GM21390 (cell line): ENCODE results near the gene CHST12.
"Not testable (repeated sequence)": the region's sequence is repeated elsewhere in the genome, so short reads cannot be mapped to it uniquely, and the experiment has no call there.

Experiments
- ATAC-seq: cut with Tn5 transposase; IDR thresholded peaks from one replicate; pipeline ENCODE4 v1.9.1; 2021; ENCODE audit not compliant: unreplicated experiment

CHST12 gene

DNA sequence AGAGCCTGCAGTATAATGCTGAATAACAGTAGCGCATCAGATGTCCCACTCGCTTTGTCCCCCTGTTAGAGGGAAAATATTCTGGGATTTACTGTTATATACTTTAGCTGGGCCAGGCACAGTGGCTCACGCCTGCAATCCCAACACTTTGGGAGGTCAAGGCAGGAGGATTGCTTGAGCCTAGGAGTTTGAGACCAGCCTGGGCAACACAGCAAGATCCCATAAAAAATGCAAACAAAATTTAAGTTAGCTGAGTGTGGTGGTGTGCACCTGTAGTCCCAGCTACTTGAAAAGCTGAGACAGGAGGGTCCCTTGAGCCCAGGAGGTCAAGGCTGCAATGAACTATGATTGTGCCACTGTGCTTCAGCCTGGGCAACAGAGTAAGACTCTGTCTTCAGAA, 50.4 kb downstream of the CHST12 start:
- not testable (repeated sequence) for ATAC-seq

DNA sequence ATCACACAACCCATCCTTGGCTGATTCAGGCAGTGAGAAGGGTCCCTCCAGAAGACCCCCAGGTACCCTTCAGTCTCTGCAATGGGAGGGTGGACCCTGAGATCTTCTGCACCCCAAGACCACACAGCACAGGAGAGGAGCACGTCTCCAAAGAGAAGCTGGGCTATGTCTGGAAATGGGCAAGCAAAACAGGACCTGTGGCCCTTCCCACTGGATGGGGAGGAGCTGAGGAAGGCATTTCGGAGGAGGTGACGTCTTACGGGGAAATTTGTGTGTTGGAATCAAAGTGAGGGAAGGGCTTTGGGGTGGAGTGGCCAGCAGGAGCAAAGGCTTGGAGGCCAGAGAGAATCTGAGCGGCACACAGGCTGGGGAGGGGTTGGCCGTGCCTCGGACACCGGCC, 56.3 kb downstream of the CHST12 start:
- no peak for ATAC-seq

- ATAC-seq: no peak
Observed at GRCh38 chr7:2460188-2460587, 56.8 kb downstream of the CHST12 start.

- ATAC-seq: no peak
Observed at GRCh38 chr7:2460641-2461040, 57.2 kb downstream of the CHST12 start.

GRCh38 chr7:2461268-2462026, 58.0 kb downstream of the CHST12 start:
- ATAC-seq: no peak

DNA sequence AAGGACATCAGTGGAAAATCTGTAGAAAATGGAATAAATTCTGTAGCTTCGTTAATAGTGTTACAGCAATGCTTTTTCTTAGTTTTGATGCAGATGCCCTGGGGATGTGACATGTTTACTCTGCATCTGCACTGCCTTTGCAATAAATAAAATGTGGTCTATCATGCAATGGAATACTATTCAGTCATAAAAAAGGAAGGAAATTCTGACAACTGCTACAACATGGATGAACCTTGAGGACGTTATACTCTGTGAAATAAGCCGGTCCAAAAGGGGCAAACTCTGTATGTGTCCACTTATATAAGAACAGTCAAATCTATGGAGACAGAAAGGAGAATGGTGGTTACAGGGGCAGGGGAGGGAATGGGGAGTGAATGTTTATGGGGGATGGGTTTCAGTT, 59.3 kb downstream of the CHST12 start:
- ATAC-seq: no peak

DNA sequence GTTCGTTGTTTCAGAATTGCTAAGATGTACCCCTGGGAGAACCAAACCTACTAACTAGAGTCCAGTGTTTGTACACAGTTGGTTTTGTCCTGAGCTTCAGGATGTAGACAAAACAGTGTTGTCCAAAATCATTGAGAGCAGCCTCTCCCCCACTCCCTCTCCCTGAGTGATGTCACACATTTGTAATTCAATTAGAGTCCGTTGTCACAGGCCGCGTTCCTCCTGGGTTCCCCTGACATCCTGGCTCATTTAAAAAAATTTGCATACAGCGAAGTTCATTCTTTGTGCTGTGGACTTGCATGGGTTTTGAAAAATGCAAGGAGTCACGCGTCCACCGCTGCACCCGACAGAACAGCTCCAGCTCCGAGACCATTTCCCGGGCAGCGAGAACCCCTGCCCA, 62.5 kb downstream of the CHST12 start:
- ATAC-seq: no peak

DNA sequence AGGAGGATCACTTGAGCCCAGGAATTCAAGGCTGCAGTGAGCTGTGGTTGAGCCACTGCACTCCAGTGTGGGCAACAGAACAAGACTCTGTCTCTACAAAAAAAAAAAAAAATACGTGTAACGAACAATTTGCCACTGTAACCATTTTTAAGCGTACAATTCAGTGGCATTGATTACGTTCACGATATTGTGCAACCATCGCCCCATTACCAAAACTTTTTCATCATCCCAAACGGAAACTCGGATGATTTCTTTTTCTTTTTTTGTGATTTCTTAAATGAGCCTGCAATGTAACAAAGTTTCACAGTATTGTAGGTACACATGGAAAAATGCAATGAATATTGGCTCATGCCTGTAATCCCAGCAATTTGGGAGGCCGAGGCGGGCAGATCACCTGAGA, 63.3 kb downstream of the CHST12 start:
- ATAC-seq: no peak

DNA sequence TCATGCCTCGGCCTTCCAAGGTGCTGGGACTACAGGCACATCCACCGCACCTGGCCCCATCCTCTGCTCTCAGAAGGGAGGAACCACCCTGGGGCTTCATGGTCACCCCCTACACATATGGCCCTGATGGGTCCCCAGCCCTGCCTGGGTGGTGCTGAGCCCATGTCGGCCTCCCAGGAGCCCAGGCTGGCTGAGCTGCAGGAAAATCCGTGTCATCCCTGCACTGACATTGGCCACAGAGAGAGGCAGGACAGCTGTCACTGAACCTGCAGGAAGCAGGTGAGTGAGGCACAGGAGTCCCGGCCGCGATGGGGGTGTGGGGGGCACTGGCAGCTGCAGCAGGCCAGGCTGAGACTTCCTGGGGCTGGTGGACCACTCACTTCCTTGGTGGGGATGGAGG, 64.8 kb downstream of the CHST12 start:
- ATAC-seq: no peak

DNA sequence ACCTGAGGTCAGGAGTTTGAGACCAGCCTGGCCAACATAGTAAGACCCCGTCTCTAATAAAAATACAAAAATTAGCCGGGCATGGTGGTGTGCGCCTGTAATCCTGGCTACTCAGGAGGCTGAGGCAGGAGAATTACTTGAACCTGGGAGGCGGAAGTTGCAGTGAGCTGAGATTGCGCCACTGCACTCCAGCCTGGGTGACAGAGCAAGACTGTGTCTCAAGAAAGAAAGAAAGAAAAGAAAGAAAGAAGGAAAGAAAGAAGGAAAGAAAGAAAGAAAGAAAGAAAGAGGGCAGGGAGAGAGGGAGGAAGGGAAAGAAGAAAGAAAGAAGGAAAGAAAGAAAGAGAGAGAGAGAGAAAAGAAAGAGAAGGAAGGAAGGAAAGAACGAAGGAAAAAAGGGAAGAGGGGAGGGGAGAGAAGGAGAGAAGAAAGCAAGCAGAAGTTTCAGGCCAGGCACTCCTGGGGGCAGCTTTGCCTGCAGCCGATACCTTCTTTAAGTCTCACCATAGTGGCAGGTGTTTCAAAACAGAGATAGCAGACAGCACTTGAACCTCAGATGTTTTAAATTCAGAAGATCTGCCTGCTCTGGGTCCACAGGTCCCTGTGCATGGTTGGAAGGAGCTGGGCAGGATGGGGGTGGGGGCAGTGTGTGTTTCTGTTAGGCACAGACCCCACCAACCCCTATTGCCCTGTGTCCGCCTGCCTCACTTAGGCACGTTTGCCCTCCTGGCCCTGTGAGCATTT, 66.2 kb downstream of the CHST12 start:
- ATAC-seq: not testable (repeated sequence)

- no peak for ATAC-seq
Observed at GRCh38 chr7:2470204-2471021, 67.0 kb downstream of the CHST12 start.

DNA sequence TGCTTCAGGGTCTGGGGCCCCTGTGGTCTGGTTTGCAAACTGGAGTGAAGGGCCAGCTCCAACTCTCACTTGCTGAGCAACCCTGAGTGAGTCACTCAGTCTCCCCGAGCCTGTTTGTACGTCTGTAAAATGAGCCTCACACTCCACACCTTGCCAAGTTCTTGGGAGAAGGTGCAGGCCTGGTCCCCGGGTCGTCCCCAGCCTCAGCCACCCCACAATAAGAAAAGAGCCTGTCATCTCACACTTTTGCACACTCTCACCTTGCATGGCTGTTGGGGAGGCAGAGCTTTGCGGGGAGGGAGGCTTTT, 67.6 kb downstream of the CHST12 start:
- no peak for ATAC-seq

- no peak for ATAC-seq
Observed at GRCh38 chr7:2471396-2471795, 68.0 kb downstream of the CHST12 start.

- ATAC-seq: no peak
Observed at GRCh38 chr7:2472739-2473138, 69.3 kb downstream of the CHST12 start.

DNA sequence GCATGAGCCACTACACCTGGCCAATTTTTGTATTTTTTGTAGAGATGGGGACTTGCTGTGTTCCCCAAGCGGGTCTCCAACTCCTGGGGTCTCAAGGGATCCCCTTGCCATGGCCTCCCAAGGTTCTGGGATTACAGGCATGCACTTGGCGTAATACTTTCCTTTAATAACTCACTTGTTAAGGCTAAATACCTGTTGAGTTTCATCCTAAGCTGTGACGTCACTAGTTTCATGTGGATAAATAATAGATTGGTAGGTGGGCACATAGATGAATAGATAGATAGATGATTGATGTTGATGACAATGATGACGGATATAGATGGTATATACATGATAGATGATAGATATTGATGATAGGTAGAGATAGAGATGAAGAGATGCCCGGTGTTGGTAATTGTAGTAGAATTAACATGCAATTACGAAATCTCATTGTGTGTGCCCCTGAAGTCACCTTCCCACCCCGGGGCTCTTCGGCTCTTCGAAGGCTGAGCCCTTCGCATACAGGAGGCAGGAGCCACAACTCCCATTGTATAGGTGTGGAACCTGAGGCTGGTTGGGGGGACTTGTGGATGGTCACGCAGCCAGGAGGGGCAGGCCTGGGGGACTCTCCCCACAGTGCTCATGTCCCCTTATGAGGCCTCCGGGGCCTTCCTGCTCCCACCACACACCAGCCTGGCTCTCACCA, 70.2 kb downstream of the CHST12 start:
- no peak for ATAC-seq

DNA sequence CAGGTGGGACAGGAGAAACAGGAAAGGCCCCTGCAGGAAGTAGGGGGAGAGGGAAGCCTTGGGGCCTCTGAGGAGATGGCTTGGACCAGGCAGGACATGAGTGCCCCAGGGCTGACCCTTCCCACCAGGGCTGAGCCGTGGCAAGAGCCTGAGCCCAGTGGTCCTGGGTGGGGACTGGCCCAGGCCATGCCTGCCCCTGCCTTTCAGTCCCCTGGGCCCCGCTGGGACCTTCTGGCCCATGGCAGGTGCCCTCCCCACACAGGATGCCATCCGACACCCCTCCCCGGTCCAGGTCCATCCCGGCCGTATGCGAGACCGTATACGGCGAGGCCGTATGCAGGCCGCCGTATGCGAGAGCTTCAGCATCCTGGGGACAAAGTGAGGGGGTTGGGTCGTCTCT, 70.8 kb downstream of the CHST12 start:
- no peak for ATAC-seq

- ATAC-seq: no peak
Observed at GRCh38 chr7:2474813-2475677, 71.6 kb downstream of the CHST12 start.

DNA sequence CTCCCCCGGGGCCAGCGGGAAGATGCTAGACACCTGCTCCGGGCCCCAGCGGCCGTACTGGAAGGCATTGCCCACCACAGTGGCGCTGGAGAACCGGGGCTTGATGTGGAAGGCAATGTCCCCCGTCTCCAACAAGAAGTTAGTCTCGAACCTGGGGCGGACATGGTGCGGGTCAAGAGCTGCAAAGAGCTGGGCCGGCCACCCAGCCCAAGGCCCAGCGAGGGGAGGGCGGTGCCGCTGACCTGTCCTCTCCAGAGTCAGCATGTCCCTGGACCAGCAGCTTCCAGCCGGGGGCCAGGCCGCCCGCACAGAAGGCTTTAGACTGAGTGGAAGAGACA, 72.2 kb downstream of the CHST12 start:
- ATAC-seq: no peak

GRCh38 chr7:2476298-2476697, 72.9 kb downstream of the CHST12 start, which contains the start of gene GRIFIN:
Gene GRIFIN, minus strand, starts transcription at chr7:2476398. Its CDS starts 15 bp downstream, at chr7:2476383.
- ATAC-seq: no peak

DNA sequence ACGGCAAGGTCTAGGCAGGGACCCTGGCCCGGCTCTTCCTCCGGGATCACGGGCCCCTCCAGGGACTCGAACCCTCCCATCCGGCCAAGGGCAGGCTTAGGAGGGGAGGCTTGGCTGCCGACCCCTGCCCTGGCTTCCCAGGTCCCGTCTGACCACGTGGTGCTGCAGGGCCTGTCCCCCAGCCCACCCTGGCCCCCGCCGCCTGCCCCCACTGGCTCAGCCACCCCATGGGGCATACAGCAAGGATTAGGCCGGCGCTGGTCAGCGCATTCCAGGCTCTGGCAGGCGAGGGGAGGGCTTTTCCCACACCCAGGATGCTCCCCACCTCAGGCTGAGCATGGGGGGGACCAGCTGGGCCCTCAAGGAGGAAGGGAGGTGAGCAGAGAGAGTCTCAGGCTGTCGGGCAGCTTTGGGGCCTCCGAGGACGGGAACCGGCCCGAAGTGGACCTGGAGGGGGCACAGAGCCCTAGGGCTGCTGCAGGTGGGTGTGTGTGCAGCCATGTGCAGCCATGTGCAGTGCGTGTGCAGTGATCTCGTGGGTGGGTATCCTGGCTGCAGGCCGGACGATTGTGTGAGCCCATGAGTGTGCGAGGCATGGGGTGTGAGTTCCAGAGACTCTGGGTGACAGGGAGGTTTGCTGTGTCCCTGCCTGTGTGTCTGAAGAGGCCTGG, 73.5 kb downstream of the CHST12 start:
- no peak for ATAC-seq
